IPS DF 6.9 (cell line): ENCODE data around the gene HDAC3.

Experiments
- DNase-seq: peaks from one replicate; pipeline ENCODE4 v3.0.0-alpha.2; 2013; ENCODE audit warnings: low read depth, low spot score
- H3K27ac ChIP-seq: one replicate; pipeline ENCODE4 v1.5.1; 2013; ENCODE audit warnings: low read length, control low read depth
- H3K27me3 ChIP-seq: 2 replicates; pipeline ENCODE4 v1.6.1; 2013; ENCODE audit warnings: mild to moderate bottlenecking, low read length; ENCODE audit not compliant: control insufficient read depth, insufficient read depth
- H3K36me3 ChIP-seq: 2 replicates; pipeline ENCODE4 v1.6.1; 2013; ENCODE audit warnings: low read length; ENCODE audit not compliant: control insufficient read depth, insufficient read depth
- H3K4me1 ChIP-seq: 2 replicates; pipeline ENCODE4 v1.6.1; 2013; ENCODE audit warnings: low read length; ENCODE audit not compliant: control insufficient read depth, insufficient read depth
- H3K4me3 ChIP-seq: 2 replicates; pipeline ENCODE4 v1.5.1; 2013; ENCODE audit warnings: mild to moderate bottlenecking, low read length
- H3K9me3 ChIP-seq: 2 replicates; pipeline ENCODE4 v1.6.1; 2013; ENCODE audit warnings: low read length, inconsistent platforms; ENCODE audit not compliant: control insufficient read depth, insufficient read depth
- WGBS: extraction: QIAGEN DNeasy Blood & Tissue Kit; methylation state at CpG from one replicate; pipeline ENCODE4 v1.1.7; 2013; ENCODE audit warnings: mixed read lengths, missing lambda C conversion rate; ENCODE audit not compliant: insufficient read length, insufficient coverage; 5-methylcytosine and 5-hydroxymethylcytosine counted together

Gene HDAC3

GRCh38 chr5:141603923-141604717 lies 32.5 kb downstream of the HDAC3 start:
- H3K36me3 ChIP-seq = no peaks in the 10 kb centered on the region
- H3K27ac ChIP-seq = no peak overlapping the region
- no peak for DNase-seq

GRCh38 chr5:141602606-141603005 lies 34.0 kb downstream of the HDAC3 start:
- WGBS = no CpG with 5 or more reads among the region's 1 CpG
- no peaks in the 10 kb centered on the region for H3K4me1 ChIP-seq

More at GRCh38 chr5:141603923-141604717, 32.5 kb downstream of the HDAC3 start:
- Histone ChIP-seq H3K27me3 (no peaks in the 10 kb centered on the region), H3K4me3 (no peak overlapping the region), H3K9me3 (no peaks in the 10 kb centered on the region), H3K4me1 (no peaks in the 10 kb centered on the region)
- WGBS = no CpG with 5 or more reads among the region's 6 CpGs

DNA sequence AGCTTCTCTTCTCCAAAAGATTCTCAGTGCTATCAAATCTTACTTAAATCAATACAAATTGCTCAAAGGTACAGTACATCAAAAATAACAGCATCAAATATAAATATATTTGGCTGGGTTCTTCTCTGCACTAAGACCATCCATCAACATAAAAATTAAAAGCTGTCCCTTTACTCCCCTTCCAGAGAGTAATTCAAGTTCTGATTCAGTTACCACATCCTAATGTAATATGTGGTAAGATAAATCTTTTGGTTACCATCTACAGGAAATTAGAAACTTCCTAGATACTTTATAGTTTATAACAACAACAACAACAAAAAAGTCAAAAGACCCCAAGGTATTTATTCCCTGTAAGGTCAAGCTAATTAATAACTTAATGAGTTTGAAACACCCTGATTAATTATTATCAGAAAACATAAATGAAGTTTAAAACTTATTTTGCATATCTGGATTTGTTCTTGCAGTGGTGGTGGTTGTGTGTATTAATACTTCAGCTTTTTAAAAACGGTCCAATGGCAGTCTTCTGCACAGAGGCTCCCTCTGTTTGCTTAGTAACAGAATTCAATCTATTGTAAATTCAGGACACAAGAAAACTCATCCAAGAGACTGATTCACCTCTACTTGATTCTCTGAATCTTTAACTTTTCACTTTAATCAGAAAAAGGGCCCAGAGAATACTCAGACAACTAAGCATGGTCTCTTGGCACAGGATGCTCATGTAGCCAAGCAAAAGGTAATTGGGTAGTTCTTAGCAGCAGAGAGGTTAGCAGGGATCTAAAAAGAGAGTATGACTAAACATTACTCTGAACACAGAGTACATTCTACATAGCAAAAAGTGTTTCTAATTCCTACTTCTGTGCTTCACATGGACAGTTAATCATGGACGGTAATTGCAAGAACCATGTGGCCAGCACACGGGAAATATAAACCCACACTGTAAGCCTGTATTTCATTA lies 38.0 kb downstream of the HDAC3 start:
- no CpG with 5 or more reads among the region's 3 CpGs for WGBS
- H3K4me1 ChIP-seq = no peaks in the 10 kb centered on the region
- H3K4me3 ChIP-seq = no peak overlapping the region
- no peak overlapping the region for H3K27ac ChIP-seq
- H3K36me3 ChIP-seq = no peaks in the 10 kb centered on the region
- no peaks in the 10 kb centered on the region for H3K9me3 ChIP-seq
- H3K27me3 ChIP-seq = no peaks in the 10 kb centered on the region
- DNase-seq = no peak

More at GRCh38 chr5:141602606-141603005, 34.0 kb downstream of the HDAC3 start:
- H3K9me3 ChIP-seq = no peaks in the 10 kb centered on the region
- H3K36me3 ChIP-seq = no peaks in the 10 kb centered on the region
- no peak overlapping the region for H3K27ac ChIP-seq
- H3K27me3 ChIP-seq = no peaks in the 10 kb centered on the region
- DNase-seq = no peak
- H3K4me3 ChIP-seq = no peak overlapping the region

DNA sequence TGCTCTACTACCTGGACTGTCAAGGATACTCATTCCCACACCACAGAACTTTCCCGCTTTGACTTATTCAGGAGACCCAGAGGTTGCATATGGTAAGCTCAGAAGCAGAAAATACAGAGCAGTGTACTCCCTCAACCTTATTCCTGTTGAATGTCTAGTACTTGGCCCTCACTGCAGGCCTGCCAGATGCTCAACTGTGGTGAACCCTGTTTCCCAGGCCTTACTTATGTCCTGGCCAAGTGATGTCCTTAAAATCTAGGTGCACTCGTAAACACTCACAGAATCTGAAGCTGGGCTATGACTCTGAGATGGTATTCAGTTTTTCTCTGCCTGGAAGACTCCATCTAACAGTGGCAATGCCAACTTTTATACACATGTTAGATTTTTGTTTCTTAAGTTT lies 38.8 kb downstream of the HDAC3 start:
- no peak overlapping the region for H3K27ac ChIP-seq
- no peak overlapping the region for H3K4me3 ChIP-seq
- DNase-seq = no peak
- no peaks in the 10 kb centered on the region for H3K36me3 ChIP-seq
- no peaks in the 10 kb centered on the region for H3K4me1 ChIP-seq
- no CpG with 5 or more reads among the region's 2 CpGs for WGBS
- no peaks in the 10 kb centered on the region for H3K9me3 ChIP-seq
- H3K27me3 ChIP-seq = no peaks in the 10 kb centered on the region

DNA sequence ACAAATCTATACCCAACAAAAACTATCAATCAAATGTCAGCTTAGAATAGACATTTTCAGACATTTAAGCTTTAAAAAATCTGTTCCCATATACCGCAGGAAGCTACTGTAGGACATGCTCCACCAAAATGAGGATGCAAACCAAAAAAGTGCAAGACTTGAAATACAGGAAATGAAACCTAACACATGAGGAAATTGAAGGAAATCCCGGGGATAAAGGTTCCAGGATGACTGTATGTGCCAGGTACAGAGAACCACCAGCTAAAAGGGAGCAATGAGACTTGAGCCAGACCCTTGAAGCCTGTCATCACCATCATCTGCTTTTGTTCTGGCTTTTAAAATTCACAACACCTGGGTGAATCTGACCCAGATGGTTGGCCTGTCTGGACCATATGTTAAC lies 39.3 kb downstream of the HDAC3 start:
- Histone ChIP-seq H3K27me3 (no peaks in the 10 kb centered on the region), H3K27ac (no peak overlapping the region), H3K9me3 (no peaks in the 10 kb centered on the region), H3K4me3 (no peak overlapping the region), H3K4me1 (no peaks in the 10 kb centered on the region), H3K36me3 (no peaks in the 10 kb centered on the region)
- WGBS = no CpG with 5 or more reads among the region's 2 CpGs
- no peak for DNase-seq

GRCh38 chr5:141596867-141597266 lies 39.8 kb downstream of the HDAC3 start:
- H3K4me3 ChIP-seq = no peak overlapping the region
- no CpG with 5 or more reads among the region's 1 CpG for WGBS
- H3K36me3 ChIP-seq = no peaks in the 10 kb centered on the region
- H3K27ac ChIP-seq = no peak overlapping the region
- no peaks in the 10 kb centered on the region for H3K27me3 ChIP-seq
- DNase-seq = no peak
- H3K9me3 ChIP-seq = no peaks in the 10 kb centered on the region
- H3K4me1 ChIP-seq = no peaks in the 10 kb centered on the region

- Histone ChIP-seq H3K27ac (no peak overlapping the region), H3K36me3 (no peaks in the 10 kb centered on the region; the same call in 1 of the 2 replicates)
Observed at GRCh38 chr5:141590127-141590526, 46.5 kb downstream of the HDAC3 start.

DNA sequence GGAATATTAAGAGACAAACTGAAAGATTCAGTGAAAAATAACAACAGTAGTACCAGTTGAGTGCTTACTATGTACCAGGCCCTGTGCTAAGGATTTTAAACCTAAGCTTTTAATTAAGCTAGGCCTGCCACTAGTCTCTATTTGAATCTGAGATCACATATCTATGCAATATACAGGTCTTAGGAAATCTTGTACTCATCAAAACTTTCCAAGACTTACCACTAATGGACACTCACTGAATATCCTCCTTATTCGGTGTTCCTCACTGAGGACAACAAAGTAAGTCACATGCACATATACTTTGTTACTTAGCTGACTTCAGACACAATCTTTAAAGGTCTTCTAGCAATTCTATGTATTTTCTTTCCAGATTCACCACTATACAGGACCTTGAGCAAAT lies 50.4 kb downstream of the HDAC3 start:
- WGBS = no CpG with 5 or more reads among the region's 1 CpG
- H3K36me3 ChIP-seq = peaks cover 7% of the 10 kb centered on the region; the same call in 1 of the 2 replicates
- no peak overlapping the region for H3K4me3 ChIP-seq
- no peaks in the 10 kb centered on the region for H3K27me3 ChIP-seq
- H3K4me1 ChIP-seq = no peaks in the 10 kb centered on the region
- H3K27ac ChIP-seq = no peak overlapping the region
- no peak for DNase-seq
- no peaks in the 10 kb centered on the region for H3K9me3 ChIP-seq

More at GRCh38 chr5:141590127-141590526, 46.5 kb downstream of the HDAC3 start:
- H3K9me3 ChIP-seq = no peaks in the 10 kb centered on the region
- H3K27me3 ChIP-seq = no peaks in the 10 kb centered on the region
- DNase-seq = no peak
- H3K4me1 ChIP-seq = no peaks in the 10 kb centered on the region
- no CpG with 5 or more reads among the region's 2 CpGs for WGBS
- no peak overlapping the region for H3K4me3 ChIP-seq

DNA sequence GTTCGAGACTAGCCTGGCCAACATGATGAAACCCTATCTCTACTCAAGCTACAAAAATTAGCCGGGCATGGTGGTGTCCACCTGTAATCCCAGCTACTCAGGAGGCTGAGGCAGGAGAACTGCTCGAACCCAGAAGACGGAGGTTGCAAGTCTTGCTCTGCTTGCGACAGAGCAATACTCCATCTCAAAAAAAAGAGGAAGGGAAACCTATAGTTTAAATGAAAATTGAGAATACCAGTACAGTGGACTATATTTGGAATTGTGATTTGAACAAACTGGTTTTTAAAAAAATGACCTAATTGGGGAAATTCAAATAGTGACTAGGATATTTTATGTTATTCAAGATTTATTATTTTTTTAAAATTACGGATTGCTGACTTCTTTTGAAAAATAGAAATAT lies 51.1 kb downstream of the HDAC3 start:
- Histone ChIP-seq H3K4me1 (no peaks in the 10 kb centered on the region), H3K36me3 (peaks cover 7% of the 10 kb centered on the region; the same call in 1 of the 2 replicates), H3K9me3 (no peaks in the 10 kb centered on the region), H3K27ac (no peak overlapping the region), H3K27me3 (no peaks in the 10 kb centered on the region), H3K4me3 (no peak overlapping the region)
- WGBS = no CpG with 5 or more reads among the region's 6 CpGs
- DNase-seq = no peak

DNA sequence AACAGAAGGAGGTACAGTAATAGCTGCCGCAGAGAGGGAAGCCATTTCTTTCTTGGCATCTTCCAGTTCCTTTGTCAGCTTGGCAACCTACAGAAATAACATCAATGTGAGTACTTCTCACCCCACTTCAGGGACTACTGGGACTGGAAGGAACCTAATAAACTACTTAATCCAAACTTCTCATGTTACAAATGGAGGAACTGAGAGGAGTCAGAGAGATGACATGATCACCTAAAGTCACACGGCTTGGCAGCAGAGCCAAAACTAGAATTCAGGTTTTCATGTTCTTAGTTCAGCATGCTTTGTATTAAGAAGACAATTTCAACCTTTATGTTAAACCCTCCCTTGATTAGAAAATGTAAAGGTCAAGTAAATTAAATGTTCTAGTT lies 62.5 kb downstream of the HDAC3 start:
- Histone ChIP-seq H3K4me1 (no peaks in the 10 kb centered on the region), H3K9me3 (no peaks in the 10 kb centered on the region), H3K27ac (no peak overlapping the region), H3K27me3 (no peaks in the 10 kb centered on the region), H3K36me3 (peaks cover 16% of the 10 kb centered on the region; the same call in 1 of the 2 replicates), H3K4me3 (no peak overlapping the region)
- DNase-seq = no peak
- WGBS = no CpG with 5 or more reads among the region's 2 CpGs
